GM12891 (cell line): ENCODE measurements around the gene DLL3. TPM values are rescaled to one million over a fixed set of nuclear protein-coding genes. Genes with fewer than 3 reads are reported as not detected.
A peak's percentile ranks its signal among the peaks of the same experiment; 100 is the strongest.
"Not testable (repeated sequence)": the region's sequence is repeated elsewhere in the genome, so short reads cannot be mapped to it uniquely, and the experiment has no call there.

Experiments
- DNase-seq: peaks from one replicate; pipeline ENCODE4 v3.0.0; 2011; ENCODE audit warnings: low spot score; ENCODE audit not compliant: insufficient read length
- FAIRE-seq: peaks from 2 replicates; lab custom pipeline; 2011; peaks lifted over from hg19 to GRCh38; lab: Jason Lieb, UNC
- PAX5 ChIP-seq: IDR thresholded peaks from 2 replicates; pipeline ENCODE4 v1.6.1; 2011; ENCODE audit warnings: low read length, moderate library complexity, mild to moderate bottlenecking; ENCODE audit not compliant: insufficient read depth, severe bottlenecking
- POLR2A ChIP-seq: IDR thresholded peaks from 2 replicates; pipeline ENCODE4 v1.6.1; 2011; ENCODE audit warnings: low read depth, low read length, control low read depth
- POLR2AphosphoS5 ChIP-seq: IDR thresholded peaks from 2 replicates; pipeline ENCODE4 v1.6.1; 2011; ENCODE audit warnings: low read depth, low read length, control low read depth
- POU2F2 ChIP-seq: IDR thresholded peaks from 2 replicates; pipeline ENCODE4 v1.6.1; 2011; ENCODE audit warnings: low read depth, mild to moderate bottlenecking, control low read depth, low read length, moderate library complexity
- SPI1 ChIP-seq: IDR thresholded peaks from 2 replicates; pipeline ENCODE4 v1.6.1; 2011; ENCODE audit warnings: low read depth, low read length, control low read depth
- TAF1 ChIP-seq: IDR thresholded peaks from 2 replicates; pipeline ENCODE4 v1.6.1; 2011; ENCODE audit warnings: low read depth, low read length, control low read depth
- polyA plus RNA-seq: library from polyadenylated mRNA; unstranded; fragments of >200 nt; gene quantifications from one replicate; pipeline ENCODE4 v1.2.1, GENCODE V29; 2012; ENCODE audit warnings: low read depth, missing spikeins, inconsistent platforms; ENCODE audit not compliant: missing spikeins

DLL3 gene, protein sequence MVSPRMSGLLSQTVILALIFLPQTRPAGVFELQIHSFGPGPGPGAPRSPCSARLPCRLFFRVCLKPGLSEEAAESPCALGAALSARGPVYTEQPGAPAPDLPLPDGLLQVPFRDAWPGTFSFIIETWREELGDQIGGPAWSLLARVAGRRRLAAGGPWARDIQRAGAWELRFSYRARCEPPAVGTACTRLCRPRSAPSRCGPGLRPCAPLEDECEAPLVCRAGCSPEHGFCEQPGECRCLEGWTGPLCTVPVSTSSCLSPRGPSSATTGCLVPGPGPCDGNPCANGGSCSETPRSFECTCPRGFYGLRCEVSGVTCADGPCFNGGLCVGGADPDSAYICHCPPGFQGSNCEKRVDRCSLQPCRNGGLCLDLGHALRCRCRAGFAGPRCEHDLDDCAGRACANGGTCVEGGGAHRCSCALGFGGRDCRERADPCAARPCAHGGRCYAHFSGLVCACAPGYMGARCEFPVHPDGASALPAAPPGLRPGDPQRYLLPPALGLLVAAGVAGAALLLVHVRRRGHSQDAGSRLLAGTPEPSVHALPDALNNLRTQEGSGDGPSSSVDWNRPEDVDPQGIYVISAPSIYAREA
- polyA plus RNA-seq: 0.37 TPM

DNA sequence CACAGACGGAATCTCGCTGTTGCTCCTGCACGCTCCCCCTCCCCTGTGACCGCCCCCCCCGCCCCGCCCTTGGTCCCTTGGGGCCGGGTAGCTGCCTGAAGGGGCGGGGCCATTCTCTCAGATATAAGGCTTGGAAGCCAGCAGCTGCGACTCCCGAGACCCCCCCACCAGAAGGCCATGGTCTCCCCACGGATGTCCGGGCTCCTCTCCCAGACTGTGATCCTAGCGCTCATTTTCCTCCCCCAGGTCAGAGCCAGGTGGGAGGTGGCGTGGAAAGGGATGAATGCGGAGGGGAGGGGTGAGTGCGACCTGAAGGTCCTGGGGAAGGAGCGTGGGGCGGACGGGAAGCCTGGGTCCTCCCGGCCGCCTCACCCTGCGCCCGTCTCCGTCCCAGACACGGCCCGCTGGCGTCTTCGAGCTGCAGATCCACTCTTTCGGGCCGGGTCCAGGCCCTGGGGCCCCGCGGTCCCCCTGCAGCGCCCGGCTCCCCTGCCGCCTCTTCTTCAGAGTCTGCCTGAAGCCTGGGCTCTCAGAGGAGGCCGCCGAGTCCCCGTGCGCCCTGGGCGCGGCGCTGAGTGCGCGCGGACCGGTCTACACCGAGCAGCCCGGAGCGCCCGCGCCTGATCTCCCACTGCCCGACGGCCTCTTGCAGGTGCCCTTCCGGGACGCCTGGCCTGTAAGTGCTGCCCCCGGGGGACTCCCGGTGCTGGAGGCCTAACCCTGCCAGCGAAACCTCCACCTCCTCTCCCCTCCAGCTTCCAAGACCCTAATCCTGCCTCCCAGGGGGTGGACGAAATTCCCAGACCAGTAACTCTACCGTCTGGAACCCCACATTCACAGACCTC lies at the start of gene DLL3:
DLL3 (plus strand) TSS at position 150 of the 845 bp plus-strand sequence; CDS start at position 178, 28 bp downstream.
- no peak for DNase-seq
- FAIRE-seq: no peak

DNA sequence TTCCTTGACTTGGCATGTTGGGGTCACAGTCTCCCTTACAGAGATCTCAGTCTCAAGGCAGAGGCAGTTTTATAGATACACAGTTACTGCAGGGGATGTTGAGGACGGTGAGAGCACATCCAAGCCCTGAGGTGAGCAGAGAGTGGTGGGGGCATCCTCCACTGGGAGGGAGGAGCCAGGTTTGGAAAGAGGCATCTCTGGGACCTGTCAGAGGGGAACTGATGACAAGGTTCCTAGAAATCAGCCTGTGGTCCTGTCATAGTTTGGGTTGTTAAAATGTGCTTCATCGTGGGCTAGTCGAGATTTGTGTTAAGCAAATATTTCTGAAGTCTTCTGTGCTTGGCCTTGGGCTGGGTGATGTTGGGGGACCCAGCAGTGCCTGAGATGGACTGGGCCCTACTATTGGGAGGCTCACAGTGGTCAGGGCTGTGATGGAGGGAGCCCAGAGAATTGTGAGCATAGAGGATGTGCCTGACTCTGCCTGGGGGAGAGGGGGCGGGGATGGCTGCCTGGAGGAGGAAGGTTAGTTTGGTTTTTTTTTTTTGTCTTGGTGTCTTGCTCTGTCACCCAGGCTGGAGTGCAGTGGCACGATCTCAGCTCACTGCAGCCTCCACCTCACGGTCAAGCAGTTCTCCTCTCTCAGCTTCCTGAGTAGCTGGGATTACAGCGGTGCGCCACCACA lies 49.5 kb upstream of the DLL3 start:
- TF ChIP-seq POU2F2 (no peak), POLR2A (no peak), PAX5 (no peak), POLR2AphosphoS5 (no peak), SPI1 (no peak), TAF1 (no peak)
- FAIRE-seq (no peak), DNase-seq (no peak)

More for the DNA sequence above, at the start of gene DLL3:
- no peak for TF ChIP-seq SPI1

DNA sequence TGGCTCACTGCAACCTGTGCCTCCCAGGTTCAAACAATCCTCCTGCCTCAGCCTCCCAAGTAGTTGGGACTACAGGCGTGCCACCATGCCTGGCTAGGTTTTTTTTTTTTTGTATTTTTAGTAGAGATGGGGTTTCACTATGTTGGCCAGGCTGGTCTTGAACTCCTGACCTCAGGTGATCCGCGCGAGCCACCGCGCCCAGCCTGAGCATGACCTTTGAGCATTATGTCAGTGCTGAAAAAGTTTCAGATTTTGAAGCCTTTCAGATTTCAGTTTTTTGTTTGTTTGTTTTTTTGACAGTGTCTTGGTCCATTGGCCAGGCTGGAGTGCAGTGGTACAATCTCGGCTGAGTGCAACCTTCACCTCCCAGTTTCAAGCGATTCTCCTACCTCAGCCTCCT lies 47.5 kb upstream of the DLL3 start:
- not testable (repeated sequence) for DNase-seq

DNA sequence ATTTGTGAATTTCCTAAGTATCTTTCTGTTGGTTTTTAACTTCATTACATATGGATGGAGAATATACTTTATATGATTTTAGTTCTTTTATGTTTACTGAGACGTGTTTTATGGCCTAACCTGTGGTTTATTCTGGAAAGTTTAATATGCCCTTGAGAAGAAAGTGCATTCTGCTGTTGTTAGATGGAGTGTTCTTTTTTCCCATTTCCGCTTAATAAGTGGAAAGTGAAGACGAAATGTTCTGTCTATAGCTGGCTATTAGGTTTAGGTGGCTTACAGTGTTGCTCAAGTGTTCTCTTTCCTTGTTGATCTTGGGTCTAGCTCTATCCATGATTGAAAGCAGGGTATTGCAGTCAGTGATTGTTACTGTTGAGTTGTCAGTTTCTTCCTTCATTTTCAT lies 35.3 kb upstream of the DLL3 start:
- TF ChIP-seq POLR2AphosphoS5 (no peak), TAF1 (no peak), SPI1 (no peak), PAX5 (no peak), POLR2A (no peak), POU2F2 (no peak)
- no peak for FAIRE-seq
- DNase-seq: no peak

More for the DNA sequence above, 47.5 kb upstream of the DLL3 start:
- FAIRE-seq: not testable (repeated sequence)

DNA sequence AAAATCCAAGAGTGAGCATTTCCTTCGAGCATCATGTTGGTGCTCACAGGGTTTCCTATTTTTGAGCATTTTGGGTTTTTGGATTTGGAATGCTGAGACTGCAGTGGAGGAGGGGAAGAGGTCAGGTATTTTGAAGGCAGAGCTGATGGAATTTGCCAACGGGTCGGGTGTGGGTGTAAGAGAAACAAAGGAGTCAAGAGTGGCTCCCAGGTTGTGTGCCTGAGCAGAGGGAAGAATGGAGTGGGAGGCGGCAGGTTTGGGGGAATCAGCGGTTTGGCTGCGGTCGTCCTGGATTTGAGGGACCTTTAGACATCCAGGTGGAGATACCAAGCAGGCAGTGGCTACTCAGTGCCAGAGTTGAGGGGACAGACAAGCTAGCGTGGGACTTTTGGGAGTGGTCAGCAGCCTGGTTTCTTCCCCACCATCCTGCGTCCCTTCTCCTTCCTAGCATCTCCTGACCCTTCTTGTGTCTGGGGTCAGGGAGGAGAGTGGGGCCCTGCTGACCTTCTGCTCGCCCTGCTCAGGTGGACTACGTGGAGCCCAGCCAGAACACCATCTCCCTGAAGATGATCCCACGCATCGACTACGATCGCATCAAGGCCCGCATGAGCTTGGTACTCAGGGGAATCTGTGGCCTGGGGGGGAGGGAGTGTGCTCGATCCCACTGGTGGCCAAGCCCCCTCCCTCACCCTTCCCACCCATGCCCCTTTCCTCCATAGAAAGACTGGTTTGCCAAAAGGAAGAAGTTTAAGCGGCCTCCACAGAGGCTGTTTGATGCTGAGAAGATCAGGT lies 32.6 kb upstream of the DLL3 start:
- no peak for DNase-seq
- TF ChIP-seq POU2F2 (no peak), POLR2AphosphoS5 (no peak), POLR2A (no peak), PAX5 (no peak), TAF1 (no peak), SPI1 (no peak)
- no peak for FAIRE-seq

DNA sequence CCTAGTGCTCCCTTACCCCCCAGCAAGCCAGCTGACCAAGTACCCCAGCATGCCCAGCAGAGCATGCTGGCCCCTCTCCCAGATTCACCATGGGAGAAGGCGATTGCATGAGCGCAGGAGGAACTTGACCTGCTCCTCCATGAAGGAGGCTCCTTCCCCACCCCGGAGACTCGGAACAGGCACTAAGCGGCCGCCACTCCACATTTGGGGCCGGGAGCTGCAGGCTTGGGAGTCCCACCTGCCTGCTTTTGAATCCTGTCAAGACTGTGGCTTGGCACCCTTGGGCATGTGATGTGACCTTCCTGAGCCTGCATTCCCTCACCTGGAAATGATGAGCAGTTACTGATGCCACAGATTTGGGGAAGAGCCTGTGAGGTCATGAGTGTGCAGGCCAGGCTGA lies 30.8 kb upstream of the DLL3 start:
- no peak for DNase-seq
- FAIRE-seq: no peak
- TF ChIP-seq POU2F2 (no peak), POLR2A (0 out of 2 replicates have a peak, but pooled peaks have one; percentile 9)

DNA sequence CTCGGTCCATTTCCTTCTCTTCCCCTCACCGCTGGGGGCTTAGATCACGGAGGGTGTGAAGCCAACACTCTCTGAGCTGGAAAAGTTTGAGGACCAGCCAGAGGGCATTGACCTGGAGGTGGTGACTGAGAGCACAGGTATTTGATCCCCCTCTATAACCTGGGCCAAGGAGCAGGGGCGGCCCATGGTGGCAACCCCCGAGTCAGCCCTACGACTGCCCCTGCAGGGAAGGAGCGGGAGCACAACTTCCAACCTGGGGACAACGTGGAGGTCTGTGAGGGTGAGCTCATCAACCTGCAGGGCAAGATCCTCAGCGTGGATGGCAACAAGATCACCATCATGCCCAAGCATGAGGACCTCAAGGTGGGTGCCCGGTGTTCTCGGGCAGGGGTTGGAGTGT lies 29.7 kb upstream of the DLL3 start:
- DNase-seq: no peak
- no peak for FAIRE-seq
- TF ChIP-seq PAX5 (no peak), SPI1 (no peak), TAF1 (no peak), POU2F2 (no peak), POLR2AphosphoS5 (no peak; the same call in 1 of the 2 replicates), POLR2A (no peak)

DNA sequence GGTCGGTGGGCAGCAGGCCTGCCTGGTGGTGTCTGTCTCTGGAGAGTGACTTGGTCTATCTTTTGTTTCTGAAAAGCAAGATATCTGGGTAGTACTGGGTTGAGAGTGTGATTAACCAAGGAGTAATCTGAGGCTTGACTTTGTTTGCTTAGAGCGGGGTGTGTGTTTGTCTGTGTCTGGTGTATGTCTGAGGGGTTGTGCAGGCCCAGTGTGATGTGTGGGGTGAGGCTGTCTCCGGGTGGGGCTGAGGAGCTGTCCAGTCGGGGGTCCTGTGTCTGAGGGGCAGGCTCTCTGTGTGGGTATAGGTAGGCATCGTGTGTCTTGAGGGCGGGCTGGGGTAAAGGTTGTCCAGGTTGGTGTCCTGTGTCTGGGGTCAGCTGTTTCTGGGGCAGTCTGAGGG lies 29.2 kb upstream of the DLL3 start:
- FAIRE-seq (no peak), DNase-seq (no peak)
- no peak for TF ChIP-seq TAF1
- 0 out of 2 replicates have a peak, but pooled peaks have one; percentile 25 for TF ChIP-seq POLR2AphosphoS5
- TF ChIP-seq SPI1: no peak

DNA sequence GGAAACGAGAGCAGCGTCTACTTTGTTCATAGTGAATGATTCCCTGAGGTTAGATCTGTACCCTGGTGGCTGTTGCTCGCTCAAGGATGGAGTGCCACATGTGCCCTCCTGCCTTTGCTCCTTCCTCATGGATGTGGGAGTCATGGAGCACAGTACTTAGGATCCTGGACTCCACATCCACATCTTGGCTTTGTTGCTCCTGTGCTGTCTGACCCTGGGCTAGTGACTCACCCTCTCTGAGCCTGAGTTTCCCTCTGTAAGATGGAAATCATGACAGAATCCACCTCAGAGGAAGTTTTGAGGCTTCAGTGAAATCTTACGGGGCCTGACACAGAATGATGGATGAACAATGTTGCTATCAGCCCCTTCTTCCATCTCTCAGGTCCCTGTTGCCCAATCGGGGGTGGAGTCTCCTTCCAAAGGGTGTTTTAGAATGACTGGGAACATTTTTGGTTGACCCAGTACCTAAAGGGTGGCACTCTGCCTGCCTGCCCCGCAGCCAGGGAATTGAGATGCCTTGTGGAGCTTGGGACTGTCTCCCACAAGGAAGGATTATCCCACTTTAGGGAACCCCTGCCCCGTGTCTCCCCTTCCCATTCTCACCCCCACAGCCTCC lies 27.9 kb upstream of the DLL3 start:
- DNase-seq (no peak), FAIRE-seq (no peak)
- no peak for TF ChIP-seq POU2F2
- TF ChIP-seq POLR2AphosphoS5: no peak
- TF ChIP-seq SPI1: no peak
- TF ChIP-seq PAX5: no peak
- TF ChIP-seq POLR2A: no peak
- no peak for TF ChIP-seq TAF1
